Fibroblast of lung (primary cell): ENCODE data around the gene TMEM125. TPM values are rescaled to one million over a fixed set of nuclear protein-coding genes. Genes with fewer than 3 reads are reported as not detected.

Source experiments
- DNase-seq, 2 donors: peaks; one replicate each; pipeline versions ENCODE4 v3.0.0 to v3.0.0-alpha.2; 2010; ENCODE audit warnings: low read depth in 2 of 2
- H2AFZ ChIP-seq: 2 replicates; pipeline ENCODE4 v1.5.1; 2012; ENCODE audit warnings: low read length, control low read depth, inconsistent platforms
- H3K27ac ChIP-seq: 2 replicates; pipeline ENCODE4 v1.5.1; 2011; ENCODE audit warnings: low read length, control low read depth; ENCODE audit not compliant: insufficient read depth
- H3K27me3 ChIP-seq: 2 replicates; pipeline ENCODE4 v1.5.1; 2011; ENCODE audit warnings: mild to moderate bottlenecking, low read length; ENCODE audit not compliant: control insufficient read depth, insufficient read depth
- H3K36me3 ChIP-seq: 2 replicates; pipeline ENCODE4 v1.5.1; 2011; ENCODE audit warnings: low read length; ENCODE audit not compliant: control insufficient read depth, insufficient read depth
- H3K4me1 ChIP-seq: 2 replicates; pipeline ENCODE4 v1.5.1; 2011; ENCODE audit warnings: low read length; ENCODE audit not compliant: control insufficient read depth, insufficient read depth; ENCODE audit errors: extremely low read depth
- H3K4me2 ChIP-seq: 2 replicates; pipeline ENCODE4 v1.5.1; 2011; ENCODE audit warnings: low read length, control low read depth; ENCODE audit not compliant: insufficient read depth; ENCODE audit errors: extremely low read depth
- H3K4me3 ChIP-seq, 4 experiments: fragments of 200-600 bp in 1 of 4; sonication (generic) in 1 of 4; replicated peaks in 1 of 4; 2 replicates each; pipeline ENCODE4 v1.5.1; 2011 to 2016; ENCODE audit warnings: low read length in 4 of 4, low read depth in 3 of 4, mild to moderate bottlenecking in 3 of 4, control low read depth in 2 of 4, inconsistent platforms in 1 of 4, mixed read lengths in 1 of 4; ENCODE audit not compliant: insufficient read depth in 1 of 4; ENCODE audit errors: control extremely low read depth in 1 of 4
- H3K79me2 ChIP-seq: 2 replicates; pipeline ENCODE4 v1.5.1; 2012; ENCODE audit warnings: mild to moderate bottlenecking, low read length, inconsistent platforms; ENCODE audit not compliant: control insufficient read depth, insufficient read depth
- H3K9ac ChIP-seq: 2 replicates; pipeline ENCODE4 v1.5.1; 2011; ENCODE audit warnings: mild to moderate bottlenecking, low read length, control low read depth; ENCODE audit not compliant: insufficient read depth
- H3K9me3 ChIP-seq: 2 replicates; pipeline ENCODE4 v1.5.1; 2012; ENCODE audit warnings: low read depth, low read length; ENCODE audit not compliant: control insufficient read depth, insufficient read depth
- H4K20me1 ChIP-seq: 2 replicates; pipeline ENCODE4 v1.5.1; 2011; ENCODE audit warnings: low read length; ENCODE audit not compliant: control insufficient read depth, insufficient read depth; ENCODE audit errors: extremely low read depth
- EZH2 ChIP-seq: IDR thresholded peaks from 2 replicates; pipeline ENCODE4 v1.5.1; 2012; ENCODE audit warnings: low read length, control low read depth, mild to moderate bottlenecking; ENCODE audit errors: missing control alignments
- polyA plus RNA-seq, 2 donors: library from polyadenylated mRNA; depleted of rRNA in 1 of 2; stranded (reverse) in 1 of 2; unstranded in 1 of 2; fragments of >200 nt; gene quantifications; 2 replicates each; pipeline ENCODE4 v1.2.1, GENCODE V29; 2011 to 2012; ENCODE audit warnings: missing spikeins in 1 of 2
- total RNA-seq: library from RNA; depleted of rRNA; stranded (reverse); fragments of >200 nt; gene quantifications from 2 replicates; pipeline ENCODE4 v1.2.1, GENCODE V29; 2014
- TF ChIP-seq, protein P1 (sequence below), 2 donors: IDR thresholded peaks in 1 of 2; conservative IDR thresholded peaks in 1 of 2; 1 replicate in 1 of 2; 2 replicates in 1 of 2; pipeline ENCODE4 v1.5.1; 2011 to 2012; ENCODE audit warnings: low read length in 2 of 2, control low read depth in 1 of 2, inconsistent platforms in 1 of 2, low read depth in 1 of 2, mild to moderate bottlenecking in 1 of 2

TMEM125 gene
- total and polyA plus RNA-seq, 2 donors (not counting 1 experiment from before 2014, with no cell fraction given): 0.03 TPM; not detected in 1

DNA sequence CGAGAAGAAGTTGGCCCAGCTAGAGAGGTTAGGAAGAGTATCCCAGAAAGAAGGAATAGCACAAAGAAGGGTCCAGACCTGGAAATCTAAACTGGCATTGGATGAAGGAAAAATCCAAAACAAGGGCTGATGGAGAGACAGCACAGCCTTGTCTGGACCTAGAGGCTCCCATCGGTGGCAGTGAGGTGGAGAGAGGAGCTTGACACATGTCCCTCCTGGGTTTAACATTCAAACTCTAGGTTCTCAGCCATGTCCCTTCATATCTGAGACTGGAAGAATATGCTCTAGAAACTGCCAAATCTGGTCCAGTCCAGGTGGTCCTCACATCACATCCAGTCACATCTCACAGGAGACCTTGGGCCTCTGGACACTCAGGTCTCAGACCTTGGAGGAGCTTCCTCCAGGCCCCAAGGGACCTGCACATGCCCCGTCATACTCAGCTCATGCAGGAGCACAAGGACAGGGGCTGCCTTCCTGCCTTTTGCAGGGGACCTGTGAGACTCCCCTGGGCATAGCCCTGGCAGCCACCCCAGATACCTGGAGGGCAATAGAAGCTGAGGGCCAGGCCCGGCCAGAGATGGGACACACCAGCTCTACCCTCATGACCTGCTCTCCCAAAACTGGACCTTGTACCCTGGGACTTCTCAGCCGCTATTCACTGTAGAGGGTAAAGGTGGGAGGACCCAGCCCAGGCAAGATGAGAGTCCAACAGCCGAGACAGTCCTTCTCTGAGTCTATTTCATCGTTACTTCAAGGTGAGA, 7.5 kb downstream of the TMEM125 start:
- no peak overlapping the region for H3K27ac ChIP-seq
- H3K9ac ChIP-seq: no peak overlapping the region
- no peaks in the 10 kb centered on the region for H4K20me1 ChIP-seq
- no peak for DNase-seq
- no peaks in the 10 kb centered on the region for H3K9me3 ChIP-seq
- no peak overlapping the region for H2AFZ ChIP-seq
- H3K36me3 ChIP-seq: no peaks in the 10 kb centered on the region
- no peaks in the 10 kb centered on the region for H3K79me2 ChIP-seq
- H3K4me2 ChIP-seq: no peak overlapping the region
- no peak for TF ChIP-seq EZH2
- TF ChIP-seq, protein P1, sequence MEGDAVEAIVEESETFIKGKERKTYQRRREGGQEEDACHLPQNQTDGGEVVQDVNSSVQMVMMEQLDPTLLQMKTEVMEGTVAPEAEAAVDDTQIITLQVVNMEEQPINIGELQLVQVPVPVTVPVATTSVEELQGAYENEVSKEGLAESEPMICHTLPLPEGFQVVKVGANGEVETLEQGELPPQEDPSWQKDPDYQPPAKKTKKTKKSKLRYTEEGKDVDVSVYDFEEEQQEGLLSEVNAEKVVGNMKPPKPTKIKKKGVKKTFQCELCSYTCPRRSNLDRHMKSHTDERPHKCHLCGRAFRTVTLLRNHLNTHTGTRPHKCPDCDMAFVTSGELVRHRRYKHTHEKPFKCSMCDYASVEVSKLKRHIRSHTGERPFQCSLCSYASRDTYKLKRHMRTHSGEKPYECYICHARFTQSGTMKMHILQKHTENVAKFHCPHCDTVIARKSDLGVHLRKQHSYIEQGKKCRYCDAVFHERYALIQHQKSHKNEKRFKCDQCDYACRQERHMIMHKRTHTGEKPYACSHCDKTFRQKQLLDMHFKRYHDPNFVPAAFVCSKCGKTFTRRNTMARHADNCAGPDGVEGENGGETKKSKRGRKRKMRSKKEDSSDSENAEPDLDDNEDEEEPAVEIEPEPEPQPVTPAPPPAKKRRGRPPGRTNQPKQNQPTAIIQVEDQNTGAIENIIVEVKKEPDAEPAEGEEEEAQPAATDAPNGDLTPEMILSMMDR (conservative IDR thresholded peaks at IDR 0.05 in 1 of 2, IDR thresholded peaks at IDR 0.05 in 1 of 2; ENCODE audit: low read depth in 1 of 2, low read length in 2 of 2): no peak
- H3K4me3 ChIP-seq: no peak overlapping the region
- no peaks in the 10 kb centered on the region for H3K4me1 ChIP-seq
- no peaks in the 10 kb centered on the region for H3K27me3 ChIP-seq

DNA sequence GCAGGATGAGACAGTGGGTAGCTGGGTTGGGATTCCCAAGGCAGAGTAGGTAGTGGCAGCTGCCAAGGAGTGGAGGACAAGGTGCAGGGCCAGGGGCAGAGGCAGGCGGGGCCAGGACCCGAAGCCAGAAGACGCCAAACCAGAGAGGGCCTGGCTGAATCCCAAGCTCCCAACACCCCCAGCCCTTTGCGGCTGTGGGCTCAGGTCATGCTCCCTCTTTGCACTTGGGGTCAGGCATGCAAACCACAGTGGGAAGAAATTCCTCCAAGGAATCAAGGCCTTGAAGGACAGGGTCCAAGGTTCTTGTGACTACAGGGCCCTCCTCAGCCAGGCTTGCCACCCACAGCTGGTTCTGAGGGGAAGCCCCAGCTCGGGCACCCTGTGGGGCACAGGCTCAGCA, 9.4 kb downstream of the TMEM125 start:
- Histone ChIP-seq H3K4me2 (no peak overlapping the region), H3K4me3 (no peak overlapping the region), H3K9ac (no peak overlapping the region), H3K36me3 (no peaks in the 10 kb centered on the region), H3K27ac (no peak overlapping the region), H3K9me3 (no peaks in the 10 kb centered on the region), H3K27me3 (no peaks in the 10 kb centered on the region), H3K4me1 (no peaks in the 10 kb centered on the region), H4K20me1 (no peaks in the 10 kb centered on the region), H3K79me2 (no peaks in the 10 kb centered on the region), H2AFZ (no peak overlapping the region)
- no peak for DNase-seq
- TF ChIP-seq, protein P1 (conservative IDR thresholded peaks at IDR 0.05 in 1 of 2, IDR thresholded peaks at IDR 0.05 in 1 of 2; ENCODE audit: low read depth in 1 of 2, low read length in 2 of 2): no peak
- no peak for TF ChIP-seq EZH2

DNA sequence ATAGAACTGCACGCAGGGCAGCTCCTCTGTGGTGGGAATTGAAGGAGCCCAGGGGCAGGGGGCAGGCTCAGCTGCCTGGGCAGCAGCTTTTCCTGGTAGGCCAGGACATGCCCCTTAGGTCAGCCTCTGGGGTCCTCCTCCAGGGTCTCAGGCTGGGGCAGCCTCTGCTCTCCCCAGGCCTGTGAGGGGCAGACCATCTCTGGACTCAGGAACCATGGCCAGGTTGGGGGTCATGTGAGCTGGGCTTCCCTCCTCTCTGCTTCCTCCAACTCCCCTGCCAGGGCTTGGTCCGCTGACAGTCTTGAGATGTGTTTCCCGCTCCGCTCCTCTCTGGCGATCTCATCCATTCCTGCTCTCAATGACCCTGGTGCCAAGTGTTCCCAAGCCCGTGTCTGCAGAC, 9.9 kb downstream of the TMEM125 start:
- H3K4me2 ChIP-seq: no peak overlapping the region
- H3K36me3 ChIP-seq: no peaks in the 10 kb centered on the region
- no peak overlapping the region for H3K9ac ChIP-seq
- H3K27me3 ChIP-seq: no peaks in the 10 kb centered on the region
- no peaks in the 10 kb centered on the region for H4K20me1 ChIP-seq
- H3K9me3 ChIP-seq: no peaks in the 10 kb centered on the region
- no peak for TF ChIP-seq EZH2
- H3K79me2 ChIP-seq: no peaks in the 10 kb centered on the region
- H3K4me3 ChIP-seq: no peak overlapping the region
- no peak overlapping the region for H2AFZ ChIP-seq
- DNase-seq: no peak
- no peaks in the 10 kb centered on the region for H3K4me1 ChIP-seq
- H3K27ac ChIP-seq: no peak overlapping the region
